Heart left ventricle (tissue), 13 donors: Measurements from ENCODE around the gene MRPL37.

ENCODE experiments used
- CTCF ChIP-seq, 12 donors: fragments of 200-600 bp; sonication (generic) in 4 of 12; IDR thresholded peaks; one replicate each; pipeline versions ENCODE4 v1.5.0 to v1.8.0; 2018 to 2022; ENCODE audit warnings: antibody characterized with exemption in 12 of 12, mild to moderate bottlenecking in 5 of 12
- POLR2A ChIP-seq, 2 donors: fragments of 450-650 bp; IDR thresholded peaks; one replicate each; pipeline ENCODE4 v1.6.1; 2017; ENCODE audit warnings: antibody characterized with exemption in 2 of 2, mild to moderate bottlenecking in 2 of 2, moderate library complexity in 2 of 2
- donor health status: ischemic (EF 13 %, LVEDD 7.1; RV severe dilation, severe dysfunction).
- donor health status: DM: no; HTN: yes; CAD: no.
- donor health status: DM: no; HTN: no; CAD: no.
- donor health status: ischemic (EF 25% LVEDD 6.9; RV normal size, moderate dysfunction).
- donor health status: ischemic (EF 25% LVEDD 5.7; RV mildly dilated, moderate dysfunction).
- donor health status: ischemic (EF 35%, LVEDD 5.7; RV mildly dilated, moderate dysfunction).
- donor health status: nonischemic (EF 11% LVEDD 7.7; RV severe dilation, severe dysfunction).
- donor health status: DM: yes; HTN: yes; CAD: no.
- donor health status: PGD.
- donor health status: ischemic (EF 29% LVEDD 5.4; RV normal size, mild dysfunction).
- donor health status: nonischemic (EF 23%, LVEDD 6.1; RV moderate dilation, normal function).

- TF ChIP-seq CTCF (IDR thresholded peaks at IDR 0.05) (no peak), POLR2A (IDR thresholded peaks at IDR 0.05) (no peak)
These were observed 27.2 kb downstream of the MRPL37 start for GRCh38 chr1:54227091-54227602.
